ENCODE results near the gene DOCK1. TPM values are rescaled to one million over a fixed set of nuclear protein-coding genes. Genes with fewer than 3 reads are reported as not detected.
"Not testable (repeated sequence)": the region's sequence is repeated elsewhere in the genome, so short reads cannot be mapped to it uniquely, and the experiment has no call there.

The DOCK1 gene
- total RNA-seq, 1 donor from 2014 or later: 52.7 TPM

GRCh38 chr10:126899529-126899928, 5.7 kb upstream of the DOCK1 start:
- H3K27ac ChIP-seq (ENCODE audit: low read depth, low read length); H3K36me3 ChIP-seq (ENCODE audit: control insufficient read depth in 3 of 3, insufficient read depth in 3 of 3, low read length in 3 of 3); H3K4me1 ChIP-seq (ENCODE audit: control insufficient read depth in 3 of 3, insufficient read depth in 3 of 3, low read length in 3 of 3); H3K9ac ChIP-seq (ENCODE audit: low read depth in 1 of 3, low read length in 3 of 3); H3K4me3 ChIP-seq (ENCODE audit: low read length in 3 of 3): not testable (repeated sequence)
- H3K27me3 ChIP-seq (ENCODE audit: control insufficient read depth in 3 of 3, insufficient read depth in 3 of 3, low read length in 3 of 3): peaks cover 10 to 15% (median 12%) of the 10 kb centered on the region in 3 donors
- H3K9me3 ChIP-seq (ENCODE audit: control insufficient read depth in 3 of 3, low read length in 3 of 3): peaks cover 3 to 10% (median 5%) of the 10 kb centered on the region in 3 donors

GRCh38 chr10:126902157-126902556, 3.1 kb upstream of the DOCK1 start:
- peaks cover 4 to 14% (median 8%) of the 10 kb centered on the region in 3 donors for H3K27me3 ChIP-seq (ENCODE audit: control insufficient read depth in 3 of 3, insufficient read depth in 3 of 3, low read length in 3 of 3)
- H3K9me3 ChIP-seq (ENCODE audit: control insufficient read depth in 3 of 3, low read length in 3 of 3): peaks cover 3 to 10% (median 5%) of the 10 kb centered on the region in 3 donors
- peaks cover 0 to 2% (median 0%) of the 10 kb centered on the region in 3 donors for H3K36me3 ChIP-seq (ENCODE audit: control insufficient read depth in 3 of 3, insufficient read depth in 3 of 3, low read length in 3 of 3)
- peaks cover 4 to 7% (median 5%) of the 10 kb centered on the region in 3 donors for H3K4me1 ChIP-seq (ENCODE audit: control insufficient read depth in 3 of 3, insufficient read depth in 3 of 3, low read length in 3 of 3)
- no peak overlapping the region for H3K4me3 ChIP-seq (ENCODE audit: low read length in 3 of 3)
- H3K27ac ChIP-seq (ENCODE audit: low read depth, low read length): no peak overlapping the region
- no peak overlapping the region for H3K9ac ChIP-seq (ENCODE audit: low read depth in 1 of 3, low read length in 3 of 3)

- peaks cover 0 to 2% (median 0%) of the 10 kb centered on the region in 3 donors for H3K36me3 ChIP-seq (ENCODE audit: control insufficient read depth in 3 of 3, insufficient read depth in 3 of 3, low read length in 3 of 3)
- H3K27ac ChIP-seq (ENCODE audit: low read depth, low read length): no peak overlapping the region
- peaks cover 2 to 3% (median 3%) of the 10 kb centered on the region in 3 donors for H3K9me3 ChIP-seq (ENCODE audit: control insufficient read depth in 3 of 3, low read length in 3 of 3)
- H3K4me1 ChIP-seq (ENCODE audit: control insufficient read depth in 3 of 3, insufficient read depth in 3 of 3, low read length in 3 of 3): peaks cover 4 to 8% (median 7%) of the 10 kb centered on the region in 3 donors
- H3K4me3 ChIP-seq (ENCODE audit: low read length in 3 of 3): no peak overlapping the region
- no peak overlapping the region for H3K9ac ChIP-seq (ENCODE audit: low read depth in 1 of 3, low read length in 3 of 3)
- peaks cover 4 to 17% (median 11%) of the 10 kb centered on the region in 3 donors for H3K27me3 ChIP-seq (ENCODE audit: control insufficient read depth in 3 of 3, insufficient read depth in 3 of 3, low read length in 3 of 3)
Observed at GRCh38 chr10:126903656-126904360, 1.4 kb upstream of the DOCK1 start.

- H3K9me3 ChIP-seq (ENCODE audit: control insufficient read depth in 3 of 3, low read length in 3 of 3): no peaks in the 10 kb centered on the region
- peaks cover 0 to 2% (median 0%) of the 10 kb centered on the region in 3 donors for H3K36me3 ChIP-seq (ENCODE audit: control insufficient read depth in 3 of 3, insufficient read depth in 3 of 3, low read length in 3 of 3)
- H3K27ac ChIP-seq (ENCODE audit: low read depth, low read length): no peak overlapping the region
- peak overlapping the region in 1 of 3 donors; percentile 45 for H3K9ac ChIP-seq (ENCODE audit: low read depth in 1 of 3, low read length in 3 of 3)
- H3K27me3 ChIP-seq (ENCODE audit: control insufficient read depth in 3 of 3, insufficient read depth in 3 of 3, low read length in 3 of 3): peaks cover 4 to 17% (median 11%) of the 10 kb centered on the region in 3 donors
- peaks cover 4 to 8% (median 7%) of the 10 kb centered on the region in 3 donors for H3K4me1 ChIP-seq (ENCODE audit: control insufficient read depth in 3 of 3, insufficient read depth in 3 of 3, low read length in 3 of 3)
- peak overlapping the region; percentile 32 to 58 (median 51) for H3K4me3 ChIP-seq (ENCODE audit: low read length in 3 of 3)
Observed at GRCh38 chr10:126904516-126904817, 761 bp upstream of the DOCK1 start.

- Histone ChIP-seq H3K36me3 (ENCODE audit: control insufficient read depth in 3 of 3, insufficient read depth in 3 of 3, low read length in 3 of 3) (peaks cover 0 to 2% (median 0%) of the 10 kb centered on the region in 3 donors), H3K27me3 (ENCODE audit: control insufficient read depth in 3 of 3, insufficient read depth in 3 of 3, low read length in 3 of 3) (peaks cover 4 to 17% (median 11%) of the 10 kb centered on the region in 3 donors), H3K27ac (ENCODE audit: low read depth, low read length) (peak overlapping the region; percentile 54), H3K9me3 (ENCODE audit: control insufficient read depth in 3 of 3, low read length in 3 of 3) (no peaks in the 10 kb centered on the region), H3K9ac (ENCODE audit: low read depth in 1 of 3, low read length in 3 of 3) (peak overlapping the region; percentile 43 to 68 (median 53)), H3K4me3 (ENCODE audit: low read length in 3 of 3) (peak overlapping the region; percentile 49 to 62 (median 56)), H3K4me1 (ENCODE audit: control insufficient read depth in 3 of 3, insufficient read depth in 3 of 3, low read length in 3 of 3) (peaks cover 4 to 8% (median 7%) of the 10 kb centered on the region in 3 donors)
Observed at GRCh38 chr10:126905776-126906703, 812 bp downstream of the DOCK1 start.

- Histone ChIP-seq H3K27ac (ENCODE audit: low read depth, low read length) (peak overlapping the region; percentile 54), H3K4me3 (ENCODE audit: low read length in 3 of 3) (peak overlapping the region in 2 of 3 donors; percentile 56 to 62), H3K9me3 (ENCODE audit: control insufficient read depth in 3 of 3, low read length in 3 of 3) (no peaks in the 10 kb centered on the region), H3K36me3 (ENCODE audit: control insufficient read depth in 3 of 3, insufficient read depth in 3 of 3, low read length in 3 of 3) (peaks cover 0 to 2% (median 0%) of the 10 kb centered on the region in 3 donors), H3K27me3 (ENCODE audit: control insufficient read depth in 3 of 3, insufficient read depth in 3 of 3, low read length in 3 of 3) (peaks cover 4 to 17% (median 11%) of the 10 kb centered on the region in 3 donors), H3K4me1 (ENCODE audit: control insufficient read depth in 3 of 3, insufficient read depth in 3 of 3, low read length in 3 of 3) (peaks cover 4 to 8% (median 7%) of the 10 kb centered on the region in 3 donors), H3K9ac (ENCODE audit: low read depth in 1 of 3, low read length in 3 of 3) (peak overlapping the region; percentile 3 to 53 (median 43))
Observed at GRCh38 chr10:126906704-126907422, 1.6 kb downstream of the DOCK1 start.

- Histone ChIP-seq H3K4me3 (ENCODE audit: low read length in 3 of 3) (no peak overlapping the region), H3K9ac (ENCODE audit: low read depth in 1 of 3, low read length in 3 of 3) (no peak overlapping the region), H3K27ac (ENCODE audit: low read depth, low read length) (no peak overlapping the region), H3K9me3 (ENCODE audit: control insufficient read depth in 3 of 3, low read length in 3 of 3) (no peaks in the 10 kb centered on the region), H3K4me1 (ENCODE audit: control insufficient read depth in 3 of 3, insufficient read depth in 3 of 3, low read length in 3 of 3) (peaks cover 4 to 8% (median 7%) of the 10 kb centered on the region in 3 donors), H3K27me3 (ENCODE audit: control insufficient read depth in 3 of 3, insufficient read depth in 3 of 3, low read length in 3 of 3) (peaks cover 4 to 17% (median 11%) of the 10 kb centered on the region in 3 donors), H3K36me3 (ENCODE audit: control insufficient read depth in 3 of 3, insufficient read depth in 3 of 3, low read length in 3 of 3) (no peaks in the 10 kb centered on the region)
Observed at GRCh38 chr10:126907423-126907970, 2.3 kb downstream of the DOCK1 start.

GRCh38 chr10:126908225-126908624, 3.0 kb downstream of the DOCK1 start:
- Histone ChIP-seq H3K9ac (ENCODE audit: low read depth in 1 of 3, low read length in 3 of 3) (no peak overlapping the region), H3K27ac (ENCODE audit: low read depth, low read length) (no peak overlapping the region), H3K9me3 (ENCODE audit: control insufficient read depth in 3 of 3, low read length in 3 of 3) (no peaks in the 10 kb centered on the region), H3K4me1 (ENCODE audit: control insufficient read depth in 3 of 3, insufficient read depth in 3 of 3, low read length in 3 of 3) (peaks cover 4 to 8% (median 7%) of the 10 kb centered on the region in 3 donors), H3K4me3 (ENCODE audit: low read length in 3 of 3) (no peak overlapping the region), H3K27me3 (ENCODE audit: control insufficient read depth in 3 of 3, insufficient read depth in 3 of 3, low read length in 3 of 3) (peaks cover 4 to 17% (median 11%) of the 10 kb centered on the region in 3 donors), H3K36me3 (ENCODE audit: control insufficient read depth in 3 of 3, insufficient read depth in 3 of 3, low read length in 3 of 3) (no peaks in the 10 kb centered on the region)

GRCh38 chr10:126908729-126909128, 3.5 kb downstream of the DOCK1 start:
- H3K27ac ChIP-seq (ENCODE audit: low read depth, low read length): no peak overlapping the region
- H3K36me3 ChIP-seq (ENCODE audit: control insufficient read depth in 3 of 3, insufficient read depth in 3 of 3, low read length in 3 of 3): no peaks in the 10 kb centered on the region
- no peak overlapping the region for H3K4me3 ChIP-seq (ENCODE audit: low read length in 3 of 3)
- no peaks in the 10 kb centered on the region for H3K9me3 ChIP-seq (ENCODE audit: control insufficient read depth in 3 of 3, low read length in 3 of 3)
- peaks cover 4 to 8% (median 7%) of the 10 kb centered on the region in 3 donors for H3K4me1 ChIP-seq (ENCODE audit: control insufficient read depth in 3 of 3, insufficient read depth in 3 of 3, low read length in 3 of 3)
- H3K9ac ChIP-seq (ENCODE audit: low read depth in 1 of 3, low read length in 3 of 3): no peak overlapping the region
- peaks cover 0 to 14% (median 11%) of the 10 kb centered on the region in 3 donors for H3K27me3 ChIP-seq (ENCODE audit: control insufficient read depth in 3 of 3, insufficient read depth in 3 of 3, low read length in 3 of 3)
